Naive B cell (primary cell): Measurements from ENCODE around the gene CWC27. TPM values are rescaled to one million over a fixed set of nuclear protein-coding genes. Genes with fewer than 3 reads are reported as not detected.

Experiments
- ATAC-seq, 2 donors: fragments of 150-1000 bp; cut with Tn5 transposase; 2 replicates each; pipeline ENCODE4 v1.10.0; 2021; ENCODE audit warnings: low read depth in 2 of 2, mild to moderate bottlenecking in 2 of 2, moderate library complexity in 2 of 2
- DNase-seq: peaks from one replicate; pipeline ENCODE4 v3.0.0; 2022
- H3K27ac Mint-ChIP-seq, 6 donors: one replicate each; pipeline ENCODE4 v1.8.0; 2020 to 2022; ENCODE audit warnings: mild to moderate bottlenecking in 6 of 6, mixed read lengths in 6 of 6, moderate library complexity in 5 of 6, inconsistent platforms in 2 of 6
- H3K27me3 Mint-ChIP-seq, 3 donors: one replicate each; pipeline ENCODE4 v1.8.0; 2021 to 2022; ENCODE audit warnings: mixed read lengths in 3 of 3, mild to moderate bottlenecking in 1 of 3
- H3K36me3 Mint-ChIP-seq, 2 donors: one replicate each; pipeline ENCODE4 v1.8.0; 2020 to 2022; ENCODE audit warnings: mixed read lengths in 2 of 2, inconsistent platforms in 1 of 2, mild to moderate bottlenecking in 1 of 2
- H3K4me1 Mint-ChIP-seq, 3 donors: one replicate each; pipeline ENCODE4 v1.8.0; 2020 to 2022; ENCODE audit warnings: mixed read lengths in 3 of 3, inconsistent platforms in 1 of 3, mild to moderate bottlenecking in 1 of 3, moderate library complexity in 1 of 3
- H3K4me3 Mint-ChIP-seq, 8 donors: one replicate each; pipeline ENCODE4 v1.8.0; 2020 to 2022; ENCODE audit warnings: mild to moderate bottlenecking in 8 of 8, mixed read lengths in 8 of 8, moderate library complexity in 8 of 8, inconsistent platforms in 2 of 8
- H3K9me3 Mint-ChIP-seq, 7 donors: one replicate each; pipeline ENCODE4 v1.8.0; 2020 to 2022; ENCODE audit warnings: mixed read lengths in 7 of 7, mild to moderate bottlenecking in 5 of 7, inconsistent platforms in 2 of 7, moderate library complexity in 1 of 7
- polyA plus RNA-seq, 6 donors: library from polyadenylated mRNA; unstranded; fragments of 300-500 nt; fragmentation: Illumina TruSeq; gene quantifications; one replicate each; pipeline ENCODE4 v1.2.3, GENCODE V29; 2021; ENCODE audit warnings: low read depth in 6 of 6

Gene CWC27
- polyA plus RNA-seq, 6 donors from 2014 or later: 26.5 to 43.5 (median 35.1) TPM

GRCh38 chr5:65047948-65048690, 279.4 kb downstream of the CWC27 start:
- ATAC-seq (peak in 1 of 2 donors; percentile 27), DNase-seq (no peak)
- Mint-ChIP-seq H3K27ac (no peak overlapping the region), H3K4me3 (no peak overlapping the region), H3K9me3 (peaks cover 0 to 1% (median 0%) of the 10 kb centered on the region in 7 donors), H3K27me3 (no peaks in the 10 kb centered on the region), H3K4me1 (peaks cover 0 to 13% (median 3%) of the 10 kb centered on the region in 3 donors), H3K36me3 (no peaks in the 10 kb centered on the region)

GRCh38 chr5:65050140-65050539, 281.4 kb downstream of the CWC27 start:
- ATAC-seq (no peak), DNase-seq (no peak)
- Mint-ChIP-seq H3K27me3 (no peaks in the 10 kb centered on the region), H3K4me1 (peaks cover 0 to 12% (median 0%) of the 10 kb centered on the region in 3 donors), H3K4me3 (no peak overlapping the region), H3K36me3 (no peaks in the 10 kb centered on the region), H3K27ac (peak overlapping the region in 3 of 6 donors; percentile 8 to 52 (median 44)), H3K9me3 (peaks cover 0 to 5% (median 3%) of the 10 kb centered on the region in 7 donors)

GRCh38 chr5:65050826-65051498, 282.2 kb downstream of the CWC27 start:
- H3K4me1 Mint-ChIP-seq: peaks cover 0 to 10% (median 0%) of the 10 kb centered on the region in 3 donors
- H3K27me3 Mint-ChIP-seq: no peaks in the 10 kb centered on the region
- H3K9me3 Mint-ChIP-seq: peaks cover 0 to 13% (median 5%) of the 10 kb centered on the region in 7 donors
- ATAC-seq (no peak), DNase-seq (no peak)
- no peak overlapping the region for H3K4me3 Mint-ChIP-seq
- H3K27ac Mint-ChIP-seq: peak overlapping the region in 1 of 6 donors; percentile 52
- no peaks in the 10 kb centered on the region for H3K36me3 Mint-ChIP-seq

- no peak for ATAC-seq
- Mint-ChIP-seq H3K4me3 (no peak overlapping the region), H3K9me3 (peaks cover 4 to 18% (median 7%) of the 10 kb centered on the region in 7 donors), H3K27ac (peak overlapping the region in 1 of 6 donors; percentile 21), H3K36me3 (no peaks in the 10 kb centered on the region), H3K27me3 (no peaks in the 10 kb centered on the region), H3K4me1 (peaks cover 11 to 22% (median 16%) of the 10 kb centered on the region in 3 donors)
- no peak for DNase-seq
Observed at GRCh38 chr5:65055938-65056337, 287.2 kb downstream of the CWC27 start.

- Mint-ChIP-seq H3K27me3 (no peaks in the 10 kb centered on the region), H3K36me3 (no peaks in the 10 kb centered on the region), H3K27ac (peak overlapping the region in 5 of 6 donors; percentile 2 to 86 (median 12)), H3K4me3 (peak overlapping the region in 3 of 8 donors; percentile 13 to 74 (median 63)), H3K9me3 (peaks cover 2 to 16% (median 10%) of the 10 kb centered on the region in 7 donors), H3K4me1 (peaks cover 28 to 49% (median 32%) of the 10 kb centered on the region in 3 donors)
- DNase-seq (no peak), ATAC-seq (no peak)
Observed at GRCh38 chr5:65059681-65060598, 291.2 kb downstream of the CWC27 start.

GRCh38 chr5:65061250-65061973, 292.7 kb downstream of the CWC27 start:
- Mint-ChIP-seq H3K9me3 (peaks cover 0 to 10% (median 2%) of the 10 kb centered on the region in 7 donors), H3K4me1 (peaks cover 39 to 63% (median 44%) of the 10 kb centered on the region in 3 donors), H3K27ac (peak overlapping the region in 5 of 6 donors; percentile 46 to 95 (median 84)), H3K27me3 (no peaks in the 10 kb centered on the region), H3K36me3 (no peaks in the 10 kb centered on the region), H3K4me3 (peak overlapping the region in 7 of 8 donors; percentile 25 to 83 (median 67))
- peak; percentile 74 to 82 for ATAC-seq
- DNase-seq: peak; percentile 50

GRCh38 chr5:65061974-65062353, 293.2 kb downstream of the CWC27 start:
- H3K36me3 Mint-ChIP-seq: no peaks in the 10 kb centered on the region
- peak overlapping the region in 5 of 6 donors; percentile 46 to 95 (median 84) for H3K27ac Mint-ChIP-seq
- H3K27me3 Mint-ChIP-seq: no peaks in the 10 kb centered on the region
- ATAC-seq (no peak), DNase-seq (no peak)
- H3K4me1 Mint-ChIP-seq: peaks cover 39 to 69% (median 48%) of the 10 kb centered on the region in 3 donors
- H3K9me3 Mint-ChIP-seq: peaks cover 0 to 10% (median 0%) of the 10 kb centered on the region in 7 donors
- peak overlapping the region in 5 of 8 donors; percentile 25 to 79 (median 59) for H3K4me3 Mint-ChIP-seq

GRCh38 chr5:65062469-65063083, 293.8 kb downstream of the CWC27 start:
- DNase-seq (no peak), ATAC-seq (no peak)
- H3K4me3 Mint-ChIP-seq: peak overlapping the region in 4 of 8 donors; percentile 4 to 71 (median 52)
- peaks cover 0 to 10% (median 0%) of the 10 kb centered on the region in 7 donors for H3K9me3 Mint-ChIP-seq
- peaks cover 39 to 73% (median 48%) of the 10 kb centered on the region in 3 donors for H3K4me1 Mint-ChIP-seq
- peak overlapping the region in 5 of 6 donors; percentile 3 to 86 (median 60) for H3K27ac Mint-ChIP-seq
- H3K36me3 Mint-ChIP-seq: no peaks in the 10 kb centered on the region
- H3K27me3 Mint-ChIP-seq: no peaks in the 10 kb centered on the region

- Mint-ChIP-seq H3K36me3 (no peaks in the 10 kb centered on the region), H3K27ac (peak overlapping the region in 3 of 6 donors; percentile 25 to 34 (median 29)), H3K9me3 (peaks cover 0 to 7% (median 0%) of the 10 kb centered on the region in 7 donors), H3K4me1 (peaks cover 41 to 71% (median 45%) of the 10 kb centered on the region in 3 donors), H3K27me3 (no peaks in the 10 kb centered on the region), H3K4me3 (peak overlapping the region in 1 of 8 donors; percentile 54)
- DNase-seq (no peak), ATAC-seq (no peak)
Observed at GRCh38 chr5:65065001-65065511, 296.3 kb downstream of the CWC27 start.

GRCh38 chr5:65066387-65067146, 297.8 kb downstream of the CWC27 start:
- peak overlapping the region in 1 of 6 donors; percentile 58 for H3K27ac Mint-ChIP-seq
- peak; percentile 26 to 38 for ATAC-seq
- H3K4me3 Mint-ChIP-seq: peak overlapping the region in 2 of 8 donors; percentile 23 to 54
- no peak for DNase-seq
- H3K27me3 Mint-ChIP-seq: no peaks in the 10 kb centered on the region
- no peaks in the 10 kb centered on the region for H3K36me3 Mint-ChIP-seq
- peaks cover 0 to 7% (median 0%) of the 10 kb centered on the region in 7 donors for H3K9me3 Mint-ChIP-seq
- peaks cover 32 to 56% (median 38%) of the 10 kb centered on the region in 3 donors for H3K4me1 Mint-ChIP-seq

- no peak for ATAC-seq
- peak overlapping the region in 1 of 8 donors; percentile 65 for H3K4me3 Mint-ChIP-seq
- H3K27me3 Mint-ChIP-seq: no peaks in the 10 kb centered on the region
- no peaks in the 10 kb centered on the region for H3K36me3 Mint-ChIP-seq
- peaks cover 0 to 7% (median 0%) of the 10 kb centered on the region in 7 donors for H3K9me3 Mint-ChIP-seq
- H3K4me1 Mint-ChIP-seq: peaks cover 27 to 54% (median 35%) of the 10 kb centered on the region in 3 donors
- DNase-seq: no peak
- no peak overlapping the region for H3K27ac Mint-ChIP-seq
Observed at GRCh38 chr5:65067147-65067506, 298.4 kb downstream of the CWC27 start.
